Measurements from ENCODE around the gene XDH.

Gene XDH

DNA sequence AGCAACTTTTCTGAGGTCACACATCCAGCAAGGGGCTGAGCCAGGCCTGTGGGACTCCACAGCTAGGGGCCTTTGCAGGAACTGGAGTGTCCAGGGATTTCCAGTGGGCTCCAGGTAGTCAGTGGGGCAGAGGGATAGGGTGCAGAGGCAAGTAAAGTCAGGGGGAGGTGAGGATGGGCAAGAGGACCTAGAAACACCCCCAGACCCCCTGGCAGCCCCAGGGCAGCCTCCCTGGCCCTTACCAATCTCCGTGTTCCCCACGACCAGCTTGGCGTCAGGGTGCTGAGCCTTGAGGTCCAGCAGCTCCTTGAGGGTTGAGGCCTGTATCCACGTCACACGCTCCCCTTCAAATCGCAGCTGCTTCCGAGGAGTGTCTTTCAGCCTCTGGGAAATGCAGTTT lies 28.4 kb downstream of the XDH start:
- H3K4me3 ChIP-seq (ENCODE audit: low read length): no peak overlapping the region
- no peaks in the 10 kb centered on the region for H3K27me3 ChIP-seq (replicated peaks; ENCODE audit: insufficient read depth, low read length)
- no peaks in the 10 kb centered on the region for H3K9me3 ChIP-seq (replicated peaks; ENCODE audit: insufficient read depth, low read length)
- no peaks in the 10 kb centered on the region for H3K79me2 ChIP-seq (ENCODE audit: low read length)
- H3K4me2 ChIP-seq (ENCODE audit: low read depth, low read length): no peak overlapping the region
- no peaks in the 10 kb centered on the region for H3K9me2 ChIP-seq (replicated peaks; ENCODE audit: insufficient read depth, low read length)
- no peak overlapping the region for H2AFZ ChIP-seq (ENCODE audit: low read length)
- no peaks in the 10 kb centered on the region for H3F3A ChIP-seq (ENCODE audit: insufficient read depth, low read length)
- H3K36me3 ChIP-seq (replicated peaks; ENCODE audit: insufficient read depth, low read length): no peaks in the 10 kb centered on the region
- H3K4me1 ChIP-seq (ENCODE audit: low read length): no peaks in the 10 kb centered on the region
- no peak overlapping the region for H3K9ac ChIP-seq (ENCODE audit: low read length)
- no peaks in the 10 kb centered on the region for H4K20me1 ChIP-seq (ENCODE audit: insufficient read depth, low read length)
- H3K27ac ChIP-seq (ENCODE audit: low read length): no peak overlapping the region
- TF ChIP-seq EZH2phosphoT487 (IDR thresholded peaks at IDR 0.05; ENCODE audit: low read length): no peak
- TF ChIP-seq CTCF (IDR thresholded peaks at IDR 0.05; ENCODE audit: low read length): no peak
- no peak for TF ChIP-seq EZH2 (optimal IDR thresholded peaks at IDR 0.05; ENCODE audit: low read depth, low read length)
- DNase-seq: no peak

DNA sequence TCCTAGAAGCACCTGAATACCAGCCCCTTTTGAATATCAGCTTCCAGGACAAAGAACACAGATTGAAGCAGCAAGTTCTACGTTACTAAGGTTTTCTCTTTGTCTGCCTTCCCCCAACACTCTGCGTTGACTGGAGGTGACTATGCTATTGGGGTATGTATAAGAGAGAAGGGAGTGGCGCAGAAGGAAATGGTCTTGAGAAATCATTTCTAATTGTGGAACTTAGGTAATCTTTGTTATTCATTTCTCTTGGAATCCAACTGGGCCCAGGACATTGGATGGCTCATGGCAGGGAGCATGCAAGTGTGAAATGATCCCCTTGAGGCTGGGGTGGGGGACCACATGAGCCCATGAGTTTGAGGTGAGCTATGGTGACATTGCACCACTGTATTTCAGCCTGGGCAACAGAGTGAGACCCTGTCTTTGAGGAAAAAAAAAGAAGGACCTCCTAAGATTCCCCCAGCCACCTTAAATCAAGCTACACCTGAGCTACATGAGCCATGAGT lies 29.7 kb downstream of the XDH start:
- Histone ChIP-seq H3K27ac (ENCODE audit: low read length) (no peak overlapping the region), H4K20me1 (ENCODE audit: insufficient read depth, low read length) (no peaks in the 10 kb centered on the region), H3K79me2 (ENCODE audit: low read length) (no peaks in the 10 kb centered on the region), H2AFZ (ENCODE audit: low read length) (no peak overlapping the region), H3K27me3 (replicated peaks; ENCODE audit: insufficient read depth, low read length) (no peaks in the 10 kb centered on the region), H3K9me2 (replicated peaks; ENCODE audit: insufficient read depth, low read length) (no peaks in the 10 kb centered on the region), H3K4me1 (ENCODE audit: low read length) (no peaks in the 10 kb centered on the region), H3K4me3 (ENCODE audit: low read length) (no peak overlapping the region), H3F3A (ENCODE audit: insufficient read depth, low read length) (no peaks in the 10 kb centered on the region), H3K9ac (ENCODE audit: low read length) (no peak overlapping the region), H3K36me3 (replicated peaks; ENCODE audit: insufficient read depth, low read length) (no peaks in the 10 kb centered on the region), H3K9me3 (replicated peaks; ENCODE audit: insufficient read depth, low read length) (no peaks in the 10 kb centered on the region), H3K4me2 (ENCODE audit: low read depth, low read length) (no peak overlapping the region)
- no peak for TF ChIP-seq EZH2 (optimal IDR thresholded peaks at IDR 0.05; ENCODE audit: low read depth, low read length)
- TF ChIP-seq EZH2phosphoT487 (IDR thresholded peaks at IDR 0.05; ENCODE audit: low read length): no peak
- TF ChIP-seq CTCF (IDR thresholded peaks at IDR 0.05; ENCODE audit: low read length): no peak
- no peak for DNase-seq

GRCh38 chr2:31384351-31384750 lies 30.2 kb downstream of the XDH start:
- no peak overlapping the region for H3K4me2 ChIP-seq (ENCODE audit: low read depth, low read length)
- H3K27ac ChIP-seq (ENCODE audit: low read length): no peak overlapping the region
- no peaks in the 10 kb centered on the region for H4K20me1 ChIP-seq (ENCODE audit: insufficient read depth, low read length)
- no peak overlapping the region for H3K9ac ChIP-seq (ENCODE audit: low read length)
- no peaks in the 10 kb centered on the region for H3K79me2 ChIP-seq (ENCODE audit: low read length)
- no peaks in the 10 kb centered on the region for H3F3A ChIP-seq (ENCODE audit: insufficient read depth, low read length)
- H2AFZ ChIP-seq (ENCODE audit: low read length): no peak overlapping the region
- TF ChIP-seq CTCF (IDR thresholded peaks at IDR 0.05; ENCODE audit: low read length) (no peak), EZH2phosphoT487 (IDR thresholded peaks at IDR 0.05; ENCODE audit: low read length) (no peak), EZH2 (optimal IDR thresholded peaks at IDR 0.05; ENCODE audit: low read depth, low read length) (no peak)
- H3K4me3 ChIP-seq (ENCODE audit: low read length): no peak overlapping the region
- H3K4me1 ChIP-seq (ENCODE audit: low read length): no peaks in the 10 kb centered on the region
- H3K9me3 ChIP-seq (replicated peaks; ENCODE audit: insufficient read depth, low read length): no peaks in the 10 kb centered on the region
- no peak for DNase-seq
- no peaks in the 10 kb centered on the region for H3K9me2 ChIP-seq (replicated peaks; ENCODE audit: insufficient read depth, low read length)
- no peaks in the 10 kb centered on the region for H3K27me3 ChIP-seq (replicated peaks; ENCODE audit: insufficient read depth, low read length)
- H3K36me3 ChIP-seq (replicated peaks; ENCODE audit: insufficient read depth, low read length): no peaks in the 10 kb centered on the region

All from MM.1S (cell line).